ENCODE data around the gene PTPRN2. TPM values are rescaled to one million over a fixed set of nuclear protein-coding genes. Genes with fewer than 3 reads are reported as not detected.

PTPRN2 gene
- total RNA-seq, 5 donors from 2014 or later (not counting 1 experiment from before 2014, with no cell fraction given) = 0.60 to 1.7 (median 0.82) TPM

- Mint-ChIP-seq H3K9me3 (no peaks in the 10 kb centered on the region), H3K27ac (no peak overlapping the region), H3K36me3 (no peaks in the 10 kb centered on the region), H3K4me3 (no peak overlapping the region), H3K27me3 (no peaks in the 10 kb centered on the region), H3K4me1 (no peaks in the 10 kb centered on the region)
- no peaks in the 10 kb centered on the region for H3K9me3 ChIP-seq
- CTCF ChIA-PET = no interaction called here
- ATAC-seq (replicated peaks in 1 of 4) = no peak
- no peaks in the 10 kb centered on the region for H3K36me3 ChIP-seq (ENCODE audit: control insufficient read depth in 2 of 2, extremely low read depth in 1 of 2, insufficient read depth in 1 of 2, low read length in 1 of 2)
- H3K4me1 ChIP-seq (ENCODE audit: control insufficient read depth in 1 of 2, extremely low read depth in 1 of 2, insufficient read depth in 2 of 2, low read length in 2 of 2) = no peaks in the 10 kb centered on the region
- no peak overlapping the region for H3K4me3 ChIP-seq (ENCODE audit: control insufficient read depth in 1 of 2, extremely low read depth in 1 of 2, low read length in 1 of 2)
- peaks cover 0 to 6% of the 10 kb centered on the region in 2 experiments for H3K27me3 ChIP-seq (replicated peaks in 1 of 2; ENCODE audit: control insufficient read depth in 2 of 2, extremely low read depth in 1 of 2, insufficient read depth in 2 of 2, low read length in 1 of 2)
- no peak overlapping the region for H3K27ac ChIP-seq (ENCODE audit: low read length)
- POLR2A ChIA-PET = no interaction called here
- no peak for DNase-seq
- 92% methylated on average over 21 of the region's 28 CpGs for WGBS (ENCODE audit: insufficient coverage)
Measured at GRCh38 chr7:158001621-158002320, 585.9 kb downstream of the PTPRN2 start.

GRCh38 chr7:158001003-158001402 is 586.6 kb downstream of the PTPRN2 start:
- H3K36me3 Mint-ChIP-seq = no peaks in the 10 kb centered on the region
- Histone ChIP-seq H3K4me1 (ENCODE audit: control insufficient read depth in 1 of 2, extremely low read depth in 1 of 2, insufficient read depth in 2 of 2, low read length in 2 of 2) (no peaks in the 10 kb centered on the region), H3K4me3 (ENCODE audit: control insufficient read depth in 1 of 2, extremely low read depth in 1 of 2, low read length in 1 of 2) (no peak overlapping the region), H3K27me3 (replicated peaks in 1 of 2; ENCODE audit: control insufficient read depth in 2 of 2, extremely low read depth in 1 of 2, insufficient read depth in 2 of 2, low read length in 1 of 2) (peaks cover 0 to 9% of the 10 kb centered on the region in 2 experiments), H3K27ac (ENCODE audit: low read length) (no peak overlapping the region), H3K36me3 (ENCODE audit: control insufficient read depth in 2 of 2, extremely low read depth in 1 of 2, insufficient read depth in 1 of 2, low read length in 1 of 2) (no peaks in the 10 kb centered on the region), H3K9me3 (no peaks in the 10 kb centered on the region)
- H3K9me3 Mint-ChIP-seq = no peaks in the 10 kb centered on the region
- no peaks in the 10 kb centered on the region for H3K4me1 Mint-ChIP-seq
- no peak for DNase-seq
- POLR2A ChIA-PET = no interaction called here
- no peak overlapping the region for H3K27ac Mint-ChIP-seq
- no peak for ATAC-seq (replicated peaks in 1 of 4)
- CTCF ChIA-PET = no interaction called here
- H3K4me3 Mint-ChIP-seq = no peak overlapping the region
- H3K27me3 Mint-ChIP-seq = no peaks in the 10 kb centered on the region
- 57% methylated on average over 3 of the region's 12 CpGs for WGBS (ENCODE audit: insufficient coverage)

GRCh38 chr7:158000160-158000559 is 587.5 kb downstream of the PTPRN2 start:
- peaks cover 0 to 9% of the 10 kb centered on the region in 2 experiments for H3K27me3 ChIP-seq (replicated peaks in 1 of 2; ENCODE audit: control insufficient read depth in 2 of 2, extremely low read depth in 1 of 2, insufficient read depth in 2 of 2, low read length in 1 of 2)
- H3K4me1 ChIP-seq (ENCODE audit: control insufficient read depth in 1 of 2, extremely low read depth in 1 of 2, insufficient read depth in 2 of 2, low read length in 2 of 2) = no peaks in the 10 kb centered on the region
- WGBS (ENCODE audit: insufficient coverage) = 83% methylated on average over 1 of the region's 6 CpGs
- H3K36me3 ChIP-seq (ENCODE audit: control insufficient read depth in 2 of 2, extremely low read depth in 1 of 2, insufficient read depth in 1 of 2, low read length in 1 of 2) = no peaks in the 10 kb centered on the region
- H3K27ac ChIP-seq (ENCODE audit: low read length) = no peak overlapping the region
- H3K27ac Mint-ChIP-seq = no peak overlapping the region
- no peaks in the 10 kb centered on the region for H3K9me3 ChIP-seq
- CTCF ChIA-PET = no interaction called here
- no peaks in the 10 kb centered on the region for H3K36me3 Mint-ChIP-seq
- no peak overlapping the region for H3K4me3 ChIP-seq (ENCODE audit: control insufficient read depth in 1 of 2, extremely low read depth in 1 of 2, low read length in 1 of 2)
- H3K4me3 Mint-ChIP-seq = no peak overlapping the region
- no peaks in the 10 kb centered on the region for H3K9me3 Mint-ChIP-seq
- no peaks in the 10 kb centered on the region for H3K4me1 Mint-ChIP-seq
- ATAC-seq (replicated peaks in 1 of 4) = no peak
- no peak for DNase-seq
- H3K27me3 Mint-ChIP-seq = peaks cover 0 to 4% of the 10 kb centered on the region in 2 donors
- POLR2A ChIA-PET = no interaction called here

- H3K27ac ChIP-seq (ENCODE audit: low read length) = no peak overlapping the region
- Mint-ChIP-seq H3K36me3 (no peaks in the 10 kb centered on the region), H3K9me3 (no peaks in the 10 kb centered on the region), H3K4me3 (no peak overlapping the region), H3K4me1 (no peaks in the 10 kb centered on the region), H3K27ac (no peak overlapping the region), H3K27me3 (peaks cover 0 to 7% of the 10 kb centered on the region in 2 donors)
- 76% methylated on average over 21 of the region's 24 CpGs for WGBS (ENCODE audit: insufficient coverage)
- ChIA-PET POLR2A (no interaction called here), CTCF (no interaction called here)
- DNase-seq (no peak), ATAC-seq (replicated peaks in 1 of 4) (no peak)
- no peaks in the 10 kb centered on the region for H3K4me1 ChIP-seq (ENCODE audit: control insufficient read depth in 1 of 2, extremely low read depth in 1 of 2, insufficient read depth in 2 of 2, low read length in 2 of 2)
- no peaks in the 10 kb centered on the region for H3K36me3 ChIP-seq (ENCODE audit: control insufficient read depth in 2 of 2, extremely low read depth in 1 of 2, insufficient read depth in 1 of 2, low read length in 1 of 2)
- H3K4me3 ChIP-seq (ENCODE audit: control insufficient read depth in 1 of 2, extremely low read depth in 1 of 2, low read length in 1 of 2) = no peak overlapping the region
- no peaks in the 10 kb centered on the region for H3K9me3 ChIP-seq
- peaks cover 0 to 9% of the 10 kb centered on the region in 2 experiments for H3K27me3 ChIP-seq (replicated peaks in 1 of 2; ENCODE audit: control insufficient read depth in 2 of 2, extremely low read depth in 1 of 2, insufficient read depth in 2 of 2, low read length in 1 of 2)
Measured at GRCh38 chr7:157998884-157999552, 588.6 kb downstream of the PTPRN2 start.

- no peaks in the 10 kb centered on the region for H3K36me3 ChIP-seq (ENCODE audit: control insufficient read depth in 2 of 2, extremely low read depth in 1 of 2, insufficient read depth in 1 of 2, low read length in 1 of 2)
- no peaks in the 10 kb centered on the region for H3K9me3 ChIP-seq
- Mint-ChIP-seq H3K27ac (no peak overlapping the region), H3K27me3 (peaks cover 0 to 7% of the 10 kb centered on the region in 2 donors), H3K4me1 (no peaks in the 10 kb centered on the region), H3K4me3 (no peak overlapping the region), H3K36me3 (no peaks in the 10 kb centered on the region), H3K9me3 (no peaks in the 10 kb centered on the region)
- H3K4me1 ChIP-seq (ENCODE audit: control insufficient read depth in 1 of 2, extremely low read depth in 1 of 2, insufficient read depth in 2 of 2, low read length in 2 of 2) = no peaks in the 10 kb centered on the region
- WGBS (ENCODE audit: insufficient coverage) = 68% methylated on average over 4 of the region's 5 CpGs
- H3K27me3 ChIP-seq (replicated peaks in 1 of 2; ENCODE audit: control insufficient read depth in 2 of 2, extremely low read depth in 1 of 2, insufficient read depth in 2 of 2, low read length in 1 of 2) = peaks cover 0 to 14% of the 10 kb centered on the region in 2 experiments
- ATAC-seq (replicated peaks in 1 of 4) = no peak
- no peak for DNase-seq
- ChIA-PET CTCF (no interaction called here), POLR2A (no interaction called here)
- no peak overlapping the region for H3K27ac ChIP-seq (ENCODE audit: low read length)
- no peak overlapping the region for H3K4me3 ChIP-seq (ENCODE audit: control insufficient read depth in 1 of 2, extremely low read depth in 1 of 2, low read length in 1 of 2)
Measured at GRCh38 chr7:157997471-157997870, 590.2 kb downstream of the PTPRN2 start.

GRCh38 chr7:157997080-157997440 is 590.6 kb downstream of the PTPRN2 start:
- CTCF ChIA-PET = no interaction called here
- H3K27ac Mint-ChIP-seq = no peak overlapping the region
- DNase-seq = no peak
- H3K27me3 Mint-ChIP-seq = peaks cover 0 to 7% of the 10 kb centered on the region in 2 donors
- 87% methylated on average over 8 of the region's 8 CpGs for WGBS (ENCODE audit: insufficient coverage)
- no peak for ATAC-seq (replicated peaks in 1 of 4)
- H3K4me3 ChIP-seq (ENCODE audit: control insufficient read depth in 1 of 2, extremely low read depth in 1 of 2, low read length in 1 of 2) = no peak overlapping the region
- no peak overlapping the region for H3K27ac ChIP-seq (ENCODE audit: low read length)
- H3K9me3 ChIP-seq = no peaks in the 10 kb centered on the region
- no peaks in the 10 kb centered on the region for H3K9me3 Mint-ChIP-seq
- H3K36me3 Mint-ChIP-seq = no peaks in the 10 kb centered on the region
- H3K4me1 ChIP-seq (ENCODE audit: control insufficient read depth in 1 of 2, extremely low read depth in 1 of 2, insufficient read depth in 2 of 2, low read length in 2 of 2) = no peaks in the 10 kb centered on the region
- H3K4me1 Mint-ChIP-seq = no peaks in the 10 kb centered on the region
- no peak overlapping the region for H3K4me3 Mint-ChIP-seq
- peaks cover 0 to 14% of the 10 kb centered on the region in 2 experiments for H3K27me3 ChIP-seq (replicated peaks in 1 of 2; ENCODE audit: control insufficient read depth in 2 of 2, extremely low read depth in 1 of 2, insufficient read depth in 2 of 2, low read length in 1 of 2)
- POLR2A ChIA-PET = no interaction called here
- no peaks in the 10 kb centered on the region for H3K36me3 ChIP-seq (ENCODE audit: control insufficient read depth in 2 of 2, extremely low read depth in 1 of 2, insufficient read depth in 1 of 2, low read length in 1 of 2)
